Measurements from ENCODE around the gene B2M.
A peak's percentile ranks its signal among the peaks of the same experiment; 100 is the strongest.
"Not testable (repeated sequence)": the region's sequence is repeated elsewhere in the genome, so short reads cannot be mapped to it uniquely, and the experiment has no call there.

The B2M gene

GRCh38 chr15:44726568-44727484 is 15.5 kb downstream of the B2M start:
- peak in 1 of 3 experiments; percentile 2 for DNase-seq

GRCh38 chr15:44727485-44728231 is 16.3 kb downstream of the B2M start:
- DNase-seq: no peak

GRCh38 chr15:44728232-44728575 is 16.9 kb downstream of the B2M start:
- DNase-seq: not testable (repeated sequence)

GRCh38 chr15:44728576-44729407 is 17.5 kb downstream of the B2M start:
- DNase-seq: peak; percentile 89 to 97 (median 89)

- peak in 1 of 3 experiments; percentile 22 for DNase-seq
Observed at GRCh38 chr15:44729408-44730127, 18.3 kb downstream of the B2M start.

- no peak for DNase-seq
Observed at GRCh38 chr15:44734839-44735481, 23.6 kb downstream of the B2M start.

- no peak for DNase-seq
Observed at GRCh38 chr15:44735482-44736180, 24.3 kb downstream of the B2M start.

- no peak for DNase-seq
Observed at GRCh38 chr15:44736181-44736765, 25.0 kb downstream of the B2M start, which contains the start of gene TRIM69. Gene TRIM69 (plus strand): TSS chr15:44736528. CDS start chr15:44736705, 177 bp downstream.

GRCh38 chr15:44738340-44738984 is 27.1 kb downstream of the B2M start:
- peak; percentile 1 to 68 (median 33) for DNase-seq

- not testable (repeated sequence) for DNase-seq
Observed at GRCh38 chr15:44739222-44739847, 28.0 kb downstream of the B2M start.

GRCh38 chr15:44743454-44743853 is 32.1 kb downstream of the B2M start:
- DNase-seq: not testable (repeated sequence)

GRCh38 chr15:44753345-44753744 is 42.0 kb downstream of the B2M start:
- no peak for DNase-seq

GRCh38 chr15:44763187-44763586 is 51.9 kb downstream of the B2M start:
- DNase-seq: peak in 1 of 3 experiments; percentile 23

GRCh38 chr15:44763848-44764247 is 52.5 kb downstream of the B2M start:
- no peak for DNase-seq

- DNase-seq: no peak
Observed at GRCh38 chr15:44765036-44765435, 53.7 kb downstream of the B2M start.
